Measurements from ENCODE around the gene PSMB5. TPM values are rescaled to one million over a fixed set of nuclear protein-coding genes. Genes with fewer than 3 reads are reported as not detected.

Gene PSMB5
- total RNA-seq, 2 experiments from 2014 or later = 66.7 to 95.3 TPM

Other genes with a start within 250 kb of the PSMB5 start
- gene SLC7A7, start 219.5 kb downstream of the PSMB5 start, total RNA-seq = under 1 TPM; 0.16 to 0.58 TPM
- gene MRPL52, start 205.0 kb downstream of the PSMB5 start, total RNA-seq = 100 to 1,000 TPM; 107 to 147 TPM
- gene MMP14, start 198.3 kb downstream of the PSMB5 start, total RNA-seq = 1 to 10 TPM; 1.3 to 2.5 TPM
- 10 to 100 TPM; 59.0 to 60.1 TPM for gene LRP10, start 163.2 kb downstream of the PSMB5 start, total RNA-seq
- under 1 TPM; 0.26 to 0.93 TPM for gene REM2, start 151.7 kb downstream of the PSMB5 start, total RNA-seq
- gene RBM23, start 115.8 kb downstream of the PSMB5 start, total RNA-seq = 10 to 100 TPM; 82.9 to 96.7 TPM
- 10 to 100 TPM; 49.2 to 84.0 TPM for gene PRMT5, start 105.5 kb downstream of the PSMB5 start, total RNA-seq
- gene HAUS4, start 77.8 kb downstream of the PSMB5 start, total RNA-seq = 10 to 100 TPM; 57.0 to 77.9 TPM
- gene AJUBA, start 52.3 kb downstream of the PSMB5 start, total RNA-seq = 1 to 10 TPM in 1 of 2 experiments, under 1 TPM in 1; 0.41 to 1.2 TPM
- 10 to 100 TPM in 1 of 2 experiments, 1 to 10 TPM in 1; 9.0 to 12.6 TPM for gene C14orf93, start 24.8 kb downstream of the PSMB5 start, total RNA-seq
- not detected for gene PSMB11, start 7.3 kb upstream of the PSMB5 start, total RNA-seq
- gene CDH24, start 22.6 kb upstream of the PSMB5 start, total RNA-seq = 1 to 10 TPM; 2.4 to 2.5 TPM
- 100 to 1,000 TPM; 172 to 204 TPM for gene ACIN1, start 60.2 kb upstream of the PSMB5 start, total RNA-seq
- gene C14orf119, start 60.6 kb upstream of the PSMB5 start, total RNA-seq = 10 to 100 TPM; 44.6 to 53.2 TPM
- not detected for gene CIROP, start 70.1 kb upstream of the PSMB5 start, total RNA-seq
- under 1 TPM in 1 of 2 experiments, not detected in 1; 0.79 TPM for gene CEBPE, start 84.4 kb upstream of the PSMB5 start, total RNA-seq
- gene SLC7A8, start 148.8 kb upstream of the PSMB5 start, total RNA-seq = under 1 TPM; 0.54 to 0.91 TPM
- not detected for gene RNF212B, start 203.0 kb upstream of the PSMB5 start, total RNA-seq